HCT116 (cell line): Measurements from ENCODE around the gene SSX2IP. TPM values are rescaled to one million over a fixed set of nuclear protein-coding genes. Genes with fewer than 3 reads are reported as not detected.

Experiments
- CBX3 ChIP-seq: IDR thresholded peaks from 2 replicates; pipeline ENCODE4 v1.6.1; 2012; ENCODE audit warnings: low read depth
- CEBPB ChIP-seq: IDR thresholded peaks from 2 replicates; pipeline ENCODE4 v1.6.1; 2012; ENCODE audit warnings: low read depth
- ELF1 ChIP-seq: IDR thresholded peaks from 2 replicates; pipeline ENCODE4 v1.6.1; 2012; ENCODE audit warnings: low read depth, borderline replicate concordance
- JUND ChIP-seq: IDR thresholded peaks from 2 replicates; pipeline ENCODE4 v1.6.1; 2012
- POLR2A ChIP-seq: IDR thresholded peaks from 2 replicates; pipeline ENCODE4 v1.7.0; 2011; ENCODE audit warnings: borderline replicate concordance; ENCODE audit not compliant: insufficient read depth, insufficient read length; ENCODE audit errors: extremely low read depth
- REST ChIP-seq: IDR thresholded peaks from 2 replicates; pipeline ENCODE4 v1.6.1; 2012; ENCODE audit warnings: low read depth
- SP1 ChIP-seq: IDR thresholded peaks from 2 replicates; pipeline ENCODE4 v1.6.1; 2012; ENCODE audit warnings: low read depth
- TCF7L2 ChIP-seq: IDR thresholded peaks from 2 replicates; pipeline ENCODE4 v1.7.0; 2011; ENCODE audit warnings: borderline replicate concordance, inconsistent platforms; ENCODE audit not compliant: insufficient read depth, insufficient read length; ENCODE audit errors: extremely low read depth
- YY1 ChIP-seq: IDR thresholded peaks from 2 replicates; pipeline ENCODE4 v1.6.1; 2011; ENCODE audit warnings: low read length, low read depth, moderate library complexity, mild to moderate bottlenecking; ENCODE audit not compliant: insufficient replicate concordance; ENCODE audit errors: extremely low read depth
- total RNA-seq: library from RNA; stranded (reverse); gene quantifications from one replicate; pipeline ENCODE4 v1.2.1, GENCODE V29; 2021; ENCODE audit not compliant: unreplicated experiment
- TF ChIP-seq, protein P1 (sequence below): IDR thresholded peaks from 2 replicates; pipeline ENCODE4 v1.6.1; 2011; ENCODE audit warnings: mild to moderate bottlenecking, low read length, moderate library complexity; ENCODE audit not compliant: insufficient replicate concordance; ENCODE audit errors: extremely low read depth
- TF ChIP-seq, protein P2 (sequence below), 3 experiments: fragments of 200-600 bp in 1 of 3; sonication (generic) in 1 of 3; IDR thresholded peaks in 2 of 3; conservative IDR thresholded peaks in 1 of 3; 2 replicates each; pipeline ENCODE4 v1.5.1; 2012 to 2017; ENCODE audit warnings: low read depth in 2 of 3, low read length in 2 of 3, antibody characterized with exemption in 1 of 3, borderline replicate concordance in 1 of 3, control low read depth in 1 of 3, mild to moderate bottlenecking in 1 of 3, mixed read lengths in 1 of 3, mixed run types in 1 of 3, moderate library complexity in 1 of 3; ENCODE audit not compliant: insufficient read depth in 1 of 3

The SSX2IP gene
- total RNA-seq, 1 experiment from 2014 or later, result 51.5 TPM

DNA sequence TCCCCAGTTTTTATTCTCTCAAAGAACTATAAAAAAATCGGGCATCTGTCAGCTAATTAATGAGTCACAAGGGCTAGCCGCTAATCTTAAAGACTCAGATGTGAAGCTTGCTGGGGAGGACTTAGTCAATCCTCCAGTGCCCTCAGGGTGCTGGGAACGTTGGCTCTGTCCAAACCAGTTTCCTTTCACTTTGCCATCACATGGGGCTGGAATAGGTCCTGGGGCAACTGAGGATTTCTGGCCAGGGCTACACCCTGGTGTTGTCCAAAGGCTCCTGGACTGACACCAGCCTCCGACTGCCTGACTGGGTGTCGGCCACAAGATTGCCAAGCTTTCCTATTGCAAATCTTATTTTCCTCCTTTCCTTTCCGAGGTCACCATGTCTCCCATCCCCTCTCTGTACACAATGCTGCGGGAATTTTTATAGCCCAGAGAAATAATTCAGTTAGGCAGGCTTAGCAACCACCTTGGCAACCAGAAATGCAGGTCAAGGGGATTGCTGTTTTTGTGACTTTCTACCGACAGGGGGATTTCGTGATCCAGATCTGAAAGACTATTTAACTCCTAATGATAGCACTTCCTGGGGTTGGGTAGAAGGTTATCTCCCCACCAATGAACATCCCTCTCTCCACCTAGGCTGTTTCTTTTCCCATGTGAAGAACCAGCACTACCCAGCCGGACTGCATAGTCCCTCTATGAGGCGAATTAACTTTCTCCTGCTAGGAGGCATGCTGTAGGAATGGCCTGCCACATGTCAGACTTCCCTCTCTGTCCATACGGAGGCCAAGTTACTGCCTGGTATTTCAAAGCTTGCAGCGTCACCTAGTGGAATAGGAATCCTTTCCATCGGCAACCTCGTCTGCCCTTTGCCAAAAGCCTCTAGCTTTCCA lies 86.1 kb downstream of the SSX2IP start (continued):
- TF ChIP-seq REST (no peak), JUND (peak; percentile 75), CBX3 (peak; percentile 82), CEBPB (peak; percentile 33; the same call in 1 of the 2 replicates), TCF7L2 (peak; percentile 93), YY1 (peak; percentile 35), SP1 (peak; percentile 69; the same call in 1 of the 2 replicates), POLR2A (no peak), ELF1 (no peak)
- TF ChIP-seq, protein P1, sequence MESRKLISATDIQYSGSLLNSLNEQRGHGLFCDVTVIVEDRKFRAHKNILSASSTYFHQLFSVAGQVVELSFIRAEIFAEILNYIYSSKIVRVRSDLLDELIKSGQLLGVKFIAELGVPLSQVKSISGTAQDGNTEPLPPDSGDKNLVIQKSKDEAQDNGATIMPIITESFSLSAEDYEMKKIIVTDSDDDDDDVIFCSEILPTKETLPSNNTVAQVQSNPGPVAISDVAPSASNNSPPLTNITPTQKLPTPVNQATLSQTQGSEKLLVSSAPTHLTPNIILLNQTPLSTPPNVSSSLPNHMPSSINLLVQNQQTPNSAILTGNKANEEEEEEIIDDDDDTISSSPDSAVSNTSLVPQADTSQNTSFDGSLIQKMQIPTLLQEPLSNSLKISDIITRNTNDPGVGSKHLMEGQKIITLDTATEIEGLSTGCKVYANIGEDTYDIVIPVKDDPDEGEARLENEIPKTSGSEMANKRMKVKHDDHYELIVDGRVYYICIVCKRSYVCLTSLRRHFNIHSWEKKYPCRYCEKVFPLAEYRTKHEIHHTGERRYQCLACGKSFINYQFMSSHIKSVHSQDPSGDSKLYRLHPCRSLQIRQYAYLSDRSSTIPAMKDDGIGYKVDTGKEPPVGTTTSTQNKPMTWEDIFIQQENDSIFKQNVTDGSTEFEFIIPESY, result no peak
- TF ChIP-seq, protein P2, sequence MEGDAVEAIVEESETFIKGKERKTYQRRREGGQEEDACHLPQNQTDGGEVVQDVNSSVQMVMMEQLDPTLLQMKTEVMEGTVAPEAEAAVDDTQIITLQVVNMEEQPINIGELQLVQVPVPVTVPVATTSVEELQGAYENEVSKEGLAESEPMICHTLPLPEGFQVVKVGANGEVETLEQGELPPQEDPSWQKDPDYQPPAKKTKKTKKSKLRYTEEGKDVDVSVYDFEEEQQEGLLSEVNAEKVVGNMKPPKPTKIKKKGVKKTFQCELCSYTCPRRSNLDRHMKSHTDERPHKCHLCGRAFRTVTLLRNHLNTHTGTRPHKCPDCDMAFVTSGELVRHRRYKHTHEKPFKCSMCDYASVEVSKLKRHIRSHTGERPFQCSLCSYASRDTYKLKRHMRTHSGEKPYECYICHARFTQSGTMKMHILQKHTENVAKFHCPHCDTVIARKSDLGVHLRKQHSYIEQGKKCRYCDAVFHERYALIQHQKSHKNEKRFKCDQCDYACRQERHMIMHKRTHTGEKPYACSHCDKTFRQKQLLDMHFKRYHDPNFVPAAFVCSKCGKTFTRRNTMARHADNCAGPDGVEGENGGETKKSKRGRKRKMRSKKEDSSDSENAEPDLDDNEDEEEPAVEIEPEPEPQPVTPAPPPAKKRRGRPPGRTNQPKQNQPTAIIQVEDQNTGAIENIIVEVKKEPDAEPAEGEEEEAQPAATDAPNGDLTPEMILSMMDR (IDR thresholded peaks at IDR 0.05 in 2 of 3, conservative IDR thresholded peaks at IDR 0.05 in 1 of 3; ENCODE audit: borderline replicate concordance in 1 of 3, insufficient read depth in 1 of 3, low read depth in 2 of 3, low read length in 2 of 3), result peak; percentile 67 to 87 (median 81)
